ENCODE measurements around the gene TJAP1.

- TF ChIP-seq, protein P1, sequence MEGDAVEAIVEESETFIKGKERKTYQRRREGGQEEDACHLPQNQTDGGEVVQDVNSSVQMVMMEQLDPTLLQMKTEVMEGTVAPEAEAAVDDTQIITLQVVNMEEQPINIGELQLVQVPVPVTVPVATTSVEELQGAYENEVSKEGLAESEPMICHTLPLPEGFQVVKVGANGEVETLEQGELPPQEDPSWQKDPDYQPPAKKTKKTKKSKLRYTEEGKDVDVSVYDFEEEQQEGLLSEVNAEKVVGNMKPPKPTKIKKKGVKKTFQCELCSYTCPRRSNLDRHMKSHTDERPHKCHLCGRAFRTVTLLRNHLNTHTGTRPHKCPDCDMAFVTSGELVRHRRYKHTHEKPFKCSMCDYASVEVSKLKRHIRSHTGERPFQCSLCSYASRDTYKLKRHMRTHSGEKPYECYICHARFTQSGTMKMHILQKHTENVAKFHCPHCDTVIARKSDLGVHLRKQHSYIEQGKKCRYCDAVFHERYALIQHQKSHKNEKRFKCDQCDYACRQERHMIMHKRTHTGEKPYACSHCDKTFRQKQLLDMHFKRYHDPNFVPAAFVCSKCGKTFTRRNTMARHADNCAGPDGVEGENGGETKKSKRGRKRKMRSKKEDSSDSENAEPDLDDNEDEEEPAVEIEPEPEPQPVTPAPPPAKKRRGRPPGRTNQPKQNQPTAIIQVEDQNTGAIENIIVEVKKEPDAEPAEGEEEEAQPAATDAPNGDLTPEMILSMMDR (conservative IDR thresholded peaks at IDR 0.05) = no peak
- TF ChIP-seq ZFX (IDR thresholded peaks at IDR 0.05) = no peak
These were observed 42.4 kb upstream of the TJAP1 start for GRCh38 chr6:43434943-43435342.

Measured in C4-2B (cell line).